Astrocyte (in vitro differentiated cells and primary cell): ENCODE results near the gene TTC7B.

Experiments used
- CTCF ChIP-seq: IDR thresholded peaks from 2 replicates; pipeline ENCODE4 v1.5.1; 2011; ENCODE audit warnings: low read depth, mild to moderate bottlenecking, inconsistent platforms, low read length, moderate library complexity; ENCODE audit not compliant: insufficient read depth
- EZH2 ChIP-seq: IDR thresholded peaks from 2 replicates; pipeline ENCODE4 v1.6.1; 2012; ENCODE audit warnings: mild to moderate bottlenecking, low read length, inconsistent platforms; ENCODE audit not compliant: insufficient read depth

GRCh38 chr14:90788031-90788430 lies 28.2 kb downstream of the TTC7B start:
- TF ChIP-seq CTCF (no peak), EZH2 (no peak)
